HT1080 (cell line): ENCODE results near the gene DNAJC12. TPM values are rescaled to one million over a fixed set of nuclear protein-coding genes. Genes with fewer than 3 reads are reported as not detected.
A peak's percentile ranks its signal among the peaks of the same experiment; 100 is the strongest.
"Not testable (repeated sequence)": the region's sequence is repeated elsewhere in the genome, so short reads cannot be mapped to it uniquely, and the experiment has no call there.

Experiments used
- DNase-seq: peaks from one replicate; pipeline ENCODE4 v3.0.0-alpha.2; 2015; ENCODE audit warnings: low read depth
- polyA plus RNA-seq, 2 experiments: library from polyadenylated mRNA; depleted of rRNA; stranded (reverse); fragments of >200 nt; gene quantifications; 2 replicates each; pipeline ENCODE4 v1.2.3, GENCODE V29; 2015
- total RNA-seq: library from RNA; depleted of rRNA; stranded (reverse); fragments of >200 nt; shearing (Covaris generic); gene quantifications from 2 replicates; pipeline ENCODE4 v1.2.3, GENCODE V29; 2014; rRNA removed

Gene DNAJC12
- 0.98 and 2.1 TPM in 2 replicates for total RNA-seq
- 0.42 and 0.98 TPM in 2 replicates for polyA plus RNA-seq (2015; cell fraction: cytosol; rRNA removed)
- polyA plus RNA-seq (2015; cell fraction: nucleus; rRNA removed), result 0.10 and 0.44 TPM in 2 replicates

DNA sequence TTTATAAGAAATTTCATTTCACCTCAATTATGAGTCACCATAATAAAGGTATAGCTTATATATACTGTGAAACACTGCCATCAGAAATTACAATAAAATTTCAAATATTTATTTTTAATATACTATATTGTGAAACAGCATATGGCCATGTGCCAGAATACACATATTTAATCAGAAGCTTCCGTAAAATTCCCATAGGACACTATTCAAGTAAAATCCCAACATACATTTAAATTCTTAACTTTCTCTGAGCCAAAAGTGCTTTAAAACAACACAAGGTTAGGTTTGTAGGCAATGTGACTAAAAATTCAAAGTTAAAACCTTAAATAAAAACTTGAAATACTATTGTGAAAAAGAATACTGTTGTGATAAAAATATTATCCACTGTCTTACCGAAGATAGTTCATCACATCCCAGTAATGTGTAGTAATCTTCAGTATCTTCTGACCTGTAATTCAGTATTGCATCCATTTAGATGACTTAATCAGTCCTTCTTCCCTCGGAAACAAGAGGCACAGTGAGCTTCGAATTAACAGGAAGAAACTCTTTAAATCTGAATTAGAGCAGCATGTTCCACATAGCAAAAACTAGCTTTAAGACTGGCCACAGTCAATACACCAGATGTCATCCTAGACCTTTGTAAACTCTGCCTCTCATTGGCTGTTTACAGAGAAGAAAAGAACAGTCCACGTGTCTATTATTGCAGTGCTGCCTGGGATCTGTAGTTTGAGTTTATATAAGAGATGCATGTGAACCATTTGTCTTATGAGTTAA is at the start of gene DNAJC12:
Gene DNAJC12 (minus strand): TSS at position 648 of the 774 bp plus-strand sequence. CDS start 177 bp downstream, at position 471.
- peak; percentile 52 for DNase-seq

DNA sequence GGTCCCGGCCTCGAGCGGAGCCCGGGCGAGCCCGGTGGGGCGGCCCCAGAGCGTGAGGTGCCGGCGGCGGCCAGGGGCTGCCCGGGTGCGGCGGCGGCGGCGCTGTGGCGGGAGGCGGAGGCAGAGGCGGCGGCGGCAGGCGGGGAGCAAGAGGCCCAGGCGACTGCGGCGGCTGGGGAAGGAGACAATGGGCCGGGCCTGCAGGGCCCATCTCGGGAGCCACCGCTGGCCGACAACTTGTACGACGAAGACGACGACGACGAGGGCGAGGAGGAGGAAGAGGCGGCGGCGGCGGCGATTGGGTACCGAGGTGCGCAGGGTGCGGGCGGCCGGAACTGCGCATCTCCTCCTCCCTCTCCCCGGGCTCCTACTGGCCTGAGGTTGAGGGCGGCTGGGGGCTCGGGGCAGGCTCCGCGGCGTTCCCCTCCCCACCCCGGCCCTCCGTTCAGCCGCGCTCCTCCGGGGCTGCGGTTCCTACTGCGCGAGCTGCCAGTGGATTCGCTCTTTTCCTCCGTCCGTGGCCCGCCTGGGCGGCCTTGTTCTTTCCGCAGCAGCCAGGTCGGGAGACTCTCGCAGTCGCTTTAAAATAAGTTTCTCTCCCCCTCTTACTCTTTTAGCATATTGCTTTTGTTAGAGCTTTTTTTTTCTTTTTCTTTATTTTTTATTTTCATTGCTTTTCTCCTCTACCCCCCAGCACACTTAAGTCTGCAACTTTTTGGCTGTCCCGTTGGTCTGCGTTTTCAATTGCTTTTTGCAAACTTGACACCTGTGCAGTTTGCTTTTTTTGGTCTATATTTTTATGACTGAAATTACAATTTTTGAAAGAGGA is 47.1 kb upstream of the DNAJC12 start:
- DNase-seq, result peak; percentile 82

DNA sequence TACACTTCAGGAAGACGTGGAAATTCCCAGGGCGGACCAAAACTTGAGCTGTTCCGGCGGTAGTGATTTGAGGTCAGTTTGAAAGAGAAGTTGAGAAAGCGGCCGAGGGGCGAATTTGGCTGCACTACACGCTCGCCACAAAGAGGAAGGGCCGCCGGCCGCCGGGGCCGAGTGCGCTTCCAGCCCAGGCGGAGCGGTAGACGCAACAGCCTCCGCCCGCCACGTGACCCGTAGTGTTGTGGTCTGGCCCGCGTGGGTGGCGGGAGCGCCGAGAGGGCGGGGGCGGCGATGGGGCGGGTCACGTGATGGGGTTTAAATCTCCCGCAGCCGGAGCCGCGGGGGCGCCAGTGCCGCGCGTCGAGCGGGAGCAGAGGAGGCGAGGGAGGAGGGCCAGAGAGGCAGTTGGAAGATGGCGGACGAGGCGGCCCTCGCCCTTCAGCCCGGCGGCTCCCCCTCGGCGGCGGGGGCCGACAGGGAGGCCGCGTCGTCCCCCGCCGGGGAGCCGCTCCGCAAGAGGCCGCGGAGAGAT is 46.4 kb upstream of the DNAJC12 start, which contains the start of gene SIRT1:
Gene SIRT1 (plus strand): TSS at position 344 of the 529 bp plus-strand sequence. CDS start 66 bp downstream, at position 410.
- peak; percentile 87 for DNase-seq

DNA sequence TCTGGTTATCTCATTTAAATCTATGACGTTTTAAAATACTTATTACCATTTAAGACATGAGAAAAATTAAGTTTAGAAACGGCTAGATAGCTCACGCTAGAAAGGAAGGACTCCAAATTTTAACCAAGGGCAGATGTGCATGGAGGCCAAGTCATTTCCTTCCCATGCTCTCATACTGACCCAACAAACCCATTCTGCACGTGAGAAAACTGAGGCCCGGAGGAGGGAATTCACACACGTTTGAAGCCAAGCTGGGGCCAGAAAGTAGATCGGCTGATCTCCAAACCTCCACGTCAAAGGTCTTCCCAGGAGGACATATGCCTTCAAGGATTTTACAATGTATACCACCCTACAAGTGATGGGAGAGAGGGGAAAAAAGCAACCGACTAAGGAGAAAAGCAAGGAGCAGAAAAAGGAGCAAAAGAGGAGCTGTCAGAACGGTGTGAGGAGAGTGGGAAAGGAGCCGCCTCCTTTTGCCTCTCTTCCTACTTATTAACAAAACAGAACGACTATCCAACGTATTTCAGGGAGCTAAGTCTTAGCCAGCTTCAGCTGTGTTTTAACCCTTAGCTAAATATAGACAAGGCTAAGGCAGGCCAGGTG is 45.8 kb upstream of the DNAJC12 start:
- no peak for DNase-seq

DNA sequence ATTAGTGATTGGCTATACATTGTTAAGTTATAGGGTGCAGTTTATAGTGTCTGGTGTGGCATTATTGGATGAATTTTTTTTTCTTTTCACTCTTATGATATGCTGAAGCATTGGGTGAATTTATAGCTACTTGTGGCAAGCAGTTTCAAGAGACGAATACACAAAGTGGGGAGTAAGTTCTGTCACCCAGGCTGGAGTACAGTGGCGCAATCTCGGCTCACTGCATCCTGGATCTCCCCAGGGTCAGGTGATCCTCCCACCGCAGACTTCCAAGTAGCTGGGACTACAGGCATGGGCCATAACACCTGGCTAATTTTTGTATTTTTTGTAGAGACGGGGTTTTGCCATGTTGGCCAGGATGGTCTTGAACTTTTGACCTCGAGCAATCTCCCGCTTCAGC is 40.1 kb upstream of the DNAJC12 start:
- no peak for DNase-seq

DNA sequence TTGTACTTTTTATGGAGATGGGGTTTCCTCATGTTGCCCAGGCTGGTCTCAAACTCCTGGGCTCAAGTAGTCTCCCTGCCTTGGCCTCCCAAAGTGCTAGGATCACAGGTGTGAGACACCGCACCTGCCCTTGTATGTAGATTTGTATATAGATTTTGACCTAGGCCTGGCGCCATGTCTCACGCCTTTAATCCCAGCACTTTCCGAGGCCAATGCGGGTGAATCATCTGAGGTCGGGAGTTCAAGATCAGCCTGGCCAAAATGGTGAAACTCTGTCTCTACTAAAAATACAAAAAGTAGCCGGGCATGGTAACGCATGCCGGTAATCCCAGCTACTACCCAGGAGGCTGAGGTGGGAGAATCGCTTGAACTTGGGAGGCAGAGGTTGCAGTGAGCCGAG is 39.4 kb upstream of the DNAJC12 start:
- not testable (repeated sequence) for DNase-seq

DNA sequence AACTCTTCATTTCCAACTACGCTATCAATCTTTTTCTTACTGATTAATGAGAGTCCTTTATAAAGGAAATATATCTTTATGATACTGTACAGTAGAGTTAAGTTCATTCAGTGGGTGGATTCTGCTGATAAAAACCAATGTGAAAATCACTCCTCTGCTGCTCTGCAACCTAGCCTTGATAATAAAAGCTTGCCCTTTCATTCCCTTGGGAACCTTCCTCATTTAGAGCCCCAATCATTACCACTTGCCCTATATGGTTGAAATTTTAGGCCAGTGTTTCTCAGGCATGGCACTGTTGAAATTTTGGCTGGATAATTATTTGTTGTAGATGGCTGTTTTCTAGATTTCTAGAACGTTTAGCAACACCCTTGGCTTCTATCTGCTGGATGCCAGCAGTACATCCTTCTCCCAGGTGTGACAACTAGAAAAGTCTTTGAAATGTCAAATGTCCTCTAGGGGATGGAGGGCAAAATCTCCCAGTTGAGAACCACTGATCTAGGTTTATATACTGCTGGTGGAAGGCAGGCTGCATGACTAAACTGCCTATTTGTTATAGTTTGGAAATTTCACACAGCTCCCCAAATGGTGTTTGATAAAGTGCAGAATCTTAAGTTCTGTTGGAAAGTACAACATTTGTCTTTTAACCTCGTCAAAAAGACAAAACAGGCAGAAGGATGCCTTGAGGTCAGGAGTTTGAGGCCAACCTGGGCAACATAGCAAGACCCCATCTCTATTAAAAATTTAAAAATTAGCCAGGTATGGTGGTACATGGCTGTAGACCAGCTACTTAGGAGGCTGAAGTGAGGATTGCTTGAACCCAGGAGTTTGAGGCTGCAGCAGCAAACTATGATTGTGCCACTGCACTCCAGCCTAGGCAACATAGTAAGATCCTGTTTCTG is 37.6 kb upstream of the DNAJC12 start:
- DNase-seq, result no peak

DNA sequence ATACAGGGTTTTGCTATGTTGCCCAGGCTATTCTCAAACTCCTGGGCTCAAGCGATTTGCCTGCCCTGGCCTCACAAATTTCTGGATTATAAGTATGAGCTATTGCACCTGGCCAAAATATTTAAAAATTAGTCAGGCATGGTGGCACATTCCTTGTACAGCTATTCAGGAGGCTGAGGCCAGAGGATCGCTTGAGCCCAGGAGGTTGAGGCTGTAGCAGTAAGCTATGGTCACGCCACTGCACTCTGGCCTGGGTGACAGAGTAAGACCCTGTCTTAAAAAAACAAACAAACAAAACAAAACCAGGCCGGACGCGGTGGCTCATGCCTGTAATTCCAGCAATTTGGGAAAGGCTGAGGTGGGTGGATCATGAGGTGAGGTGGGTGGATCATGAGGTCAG is 32.0 kb upstream of the DNAJC12 start:
- no peak for DNase-seq

DNA sequence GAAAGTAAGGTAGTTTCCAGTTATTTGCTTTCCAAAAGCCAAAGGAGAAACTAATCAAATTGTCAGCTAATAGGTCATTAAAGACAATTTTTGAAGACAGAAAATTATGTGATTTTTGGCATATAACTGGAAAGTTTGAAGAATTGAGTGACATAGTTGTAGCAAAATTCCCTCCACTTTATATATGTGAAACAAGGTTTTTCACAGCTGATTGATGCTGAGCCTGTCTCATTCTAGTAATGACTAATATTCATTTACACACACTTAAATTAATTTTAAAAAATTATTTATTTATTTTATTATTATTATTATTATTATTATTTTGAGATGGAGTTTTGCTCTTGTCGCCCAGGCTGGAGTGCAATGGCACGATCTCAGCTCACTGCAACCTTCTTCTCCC is 30.1 kb upstream of the DNAJC12 start:
- no peak for DNase-seq

DNA sequence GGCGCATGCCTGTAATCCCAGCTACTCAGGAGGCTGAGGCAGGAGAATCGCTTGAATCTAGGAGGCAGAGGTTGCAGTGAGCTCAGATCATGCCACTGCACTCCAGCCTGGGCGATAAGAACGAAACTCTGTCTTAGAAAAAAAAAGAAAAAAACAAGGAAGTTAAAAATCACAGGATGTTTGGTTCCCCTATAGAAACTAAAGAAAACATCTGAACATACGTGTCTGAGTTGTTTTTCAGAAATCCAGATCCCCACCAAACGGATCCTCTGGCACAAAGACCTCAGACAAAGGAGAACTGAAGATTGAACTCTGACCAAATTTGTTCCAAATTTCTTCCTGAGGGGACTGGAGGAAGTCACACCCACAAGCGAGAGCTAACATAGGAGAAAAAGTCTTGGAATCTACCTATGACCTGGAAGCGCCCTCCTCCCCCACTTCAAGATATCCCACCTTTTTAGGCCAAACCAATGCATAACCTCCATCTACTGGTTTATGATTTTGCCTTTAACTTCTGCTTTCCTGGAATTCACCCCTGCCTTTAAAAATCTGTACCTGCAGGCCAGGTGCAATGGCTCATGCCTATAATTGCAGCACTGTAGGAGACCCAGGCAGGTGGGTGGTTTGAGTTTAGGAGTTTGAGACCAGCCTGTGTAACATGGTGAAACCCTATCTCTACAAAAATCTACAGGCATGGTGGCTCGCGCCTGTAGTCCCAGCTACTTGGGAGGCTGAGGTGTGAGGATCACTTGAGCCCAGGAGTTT is 26.8 kb upstream of the DNAJC12 start:
- DNase-seq, result no peak

DNA sequence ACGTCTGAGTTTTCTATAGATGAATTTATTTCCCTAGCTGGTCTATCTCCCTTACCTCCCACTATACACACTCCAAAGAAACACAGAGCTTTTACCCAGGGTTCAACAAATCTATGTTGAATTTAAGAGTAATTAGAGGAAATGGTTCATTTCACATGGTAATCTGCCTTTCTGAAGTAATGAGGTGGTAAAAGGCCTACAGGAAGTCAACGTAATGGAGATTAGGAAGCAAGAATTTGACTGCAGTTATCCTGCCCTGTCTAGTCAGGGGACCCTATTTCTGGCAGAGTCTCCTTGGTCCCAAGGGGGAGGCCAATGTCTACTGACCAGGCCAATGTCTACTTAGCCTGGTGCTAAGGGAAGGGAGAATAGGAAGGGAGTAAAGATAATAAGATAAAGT is 25.1 kb upstream of the DNAJC12 start:
- DNase-seq, result no peak

DNA sequence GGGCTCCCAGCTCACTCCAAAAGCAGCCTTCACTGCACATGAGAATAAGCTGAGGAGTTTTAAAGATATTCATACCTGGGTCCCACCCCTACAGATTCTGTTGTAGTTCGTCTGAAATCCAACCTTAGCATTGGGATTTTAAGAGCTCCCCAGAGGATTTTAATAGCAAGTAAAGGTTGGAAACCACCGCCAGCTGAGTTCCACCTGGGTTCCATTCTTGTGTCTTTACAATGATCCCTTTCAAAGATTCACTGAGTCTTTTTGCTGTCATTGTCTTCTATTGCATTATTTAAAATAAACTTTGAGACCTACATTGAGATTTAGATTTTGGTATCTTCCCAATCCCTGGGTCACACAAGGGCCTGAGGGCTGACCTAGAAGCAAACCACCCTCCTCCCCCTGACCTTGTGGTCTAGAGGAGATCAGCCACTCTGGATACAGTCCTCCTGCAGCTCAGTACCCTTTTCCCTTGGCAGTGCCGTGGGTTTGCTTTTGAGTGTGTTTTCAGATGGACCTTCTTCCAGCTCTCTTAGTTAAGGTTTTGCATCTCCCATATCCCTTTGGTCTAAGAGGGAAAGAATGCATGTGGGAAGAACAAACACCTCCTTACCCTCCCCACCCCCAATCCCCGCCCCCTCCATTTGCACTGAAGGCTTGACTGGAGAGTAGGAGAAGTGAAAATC is 23.9 kb upstream of the DNAJC12 start:
- DNase-seq, result no peak

DNA sequence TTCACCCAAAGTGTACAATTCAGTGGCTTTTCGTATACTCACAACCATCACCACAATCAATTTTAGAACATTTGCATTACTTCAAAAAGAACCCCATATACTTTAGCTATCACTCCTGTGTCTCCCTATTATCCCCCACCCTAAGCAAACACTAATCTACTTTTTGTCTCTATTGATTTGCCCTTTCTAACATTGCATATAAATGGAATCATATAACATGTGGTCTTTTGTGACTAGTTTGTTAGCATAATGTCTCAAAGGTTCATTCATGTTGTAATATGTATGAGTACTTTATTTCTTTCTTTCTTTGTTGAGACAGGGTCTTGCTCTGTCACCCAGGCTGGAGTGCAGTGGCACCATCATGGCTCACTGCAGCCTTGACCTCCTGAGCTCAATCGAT is 21.0 kb upstream of the DNAJC12 start:
- DNase-seq, result no peak

DNA sequence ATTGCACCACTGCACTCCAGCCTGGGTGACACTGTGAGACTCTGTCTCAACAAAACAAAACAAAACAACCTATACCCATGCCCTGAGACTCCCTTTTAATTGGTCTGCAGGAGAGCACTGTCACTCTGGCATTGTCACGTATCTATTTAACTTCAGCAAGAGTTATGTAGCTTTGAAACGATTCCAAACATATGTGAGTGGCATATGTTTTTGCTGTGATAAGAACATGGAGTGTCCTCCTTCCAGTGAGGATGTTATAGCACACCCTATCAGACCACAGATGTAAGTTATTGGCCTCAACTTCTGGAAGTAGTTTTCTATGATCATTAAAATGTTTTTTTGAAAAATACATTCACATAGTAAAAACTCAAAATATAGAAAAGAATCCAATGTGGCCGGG is 15.5 kb upstream of the DNAJC12 start:
- no peak for DNase-seq

DNA sequence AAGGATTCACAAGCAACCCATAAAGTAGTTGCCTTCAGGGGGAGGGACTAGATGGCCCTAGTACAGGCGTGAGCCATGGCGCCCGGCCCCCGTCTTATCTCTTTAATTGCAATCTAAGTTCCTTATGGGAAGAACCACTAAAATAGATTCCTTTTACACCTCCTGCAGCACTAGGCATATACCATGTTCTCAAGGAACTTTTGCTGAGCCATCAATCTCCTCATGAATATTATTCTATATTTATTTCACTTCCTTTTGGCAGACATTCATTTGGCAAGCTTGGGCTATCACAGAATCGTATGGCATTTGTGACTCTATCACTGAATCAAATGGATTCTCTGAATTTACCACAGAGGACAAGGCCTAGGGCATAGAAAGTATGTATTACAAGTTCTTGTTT is 14.8 kb upstream of the DNAJC12 start:
- DNase-seq, result no peak

DNA sequence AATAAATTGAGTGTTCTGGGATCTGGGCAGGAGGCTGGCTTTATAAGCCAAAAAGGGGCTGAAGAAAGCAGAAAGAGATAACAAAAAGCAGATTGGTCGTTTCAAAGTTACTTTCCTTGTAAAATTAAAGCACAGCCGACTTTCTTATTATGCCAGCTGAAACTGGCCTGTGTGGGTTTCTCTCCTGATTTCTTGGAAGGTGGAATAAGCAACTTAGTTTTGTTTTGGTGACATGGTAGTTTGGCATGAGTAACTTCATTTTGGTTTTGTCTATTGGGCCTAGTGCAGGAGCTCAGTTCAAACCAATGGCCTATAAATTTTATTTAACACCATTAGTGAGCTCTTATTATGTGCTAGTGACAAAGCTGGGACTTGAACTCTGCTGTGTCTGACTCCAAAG is 13.2 kb upstream of the DNAJC12 start:
- no peak for DNase-seq

DNA sequence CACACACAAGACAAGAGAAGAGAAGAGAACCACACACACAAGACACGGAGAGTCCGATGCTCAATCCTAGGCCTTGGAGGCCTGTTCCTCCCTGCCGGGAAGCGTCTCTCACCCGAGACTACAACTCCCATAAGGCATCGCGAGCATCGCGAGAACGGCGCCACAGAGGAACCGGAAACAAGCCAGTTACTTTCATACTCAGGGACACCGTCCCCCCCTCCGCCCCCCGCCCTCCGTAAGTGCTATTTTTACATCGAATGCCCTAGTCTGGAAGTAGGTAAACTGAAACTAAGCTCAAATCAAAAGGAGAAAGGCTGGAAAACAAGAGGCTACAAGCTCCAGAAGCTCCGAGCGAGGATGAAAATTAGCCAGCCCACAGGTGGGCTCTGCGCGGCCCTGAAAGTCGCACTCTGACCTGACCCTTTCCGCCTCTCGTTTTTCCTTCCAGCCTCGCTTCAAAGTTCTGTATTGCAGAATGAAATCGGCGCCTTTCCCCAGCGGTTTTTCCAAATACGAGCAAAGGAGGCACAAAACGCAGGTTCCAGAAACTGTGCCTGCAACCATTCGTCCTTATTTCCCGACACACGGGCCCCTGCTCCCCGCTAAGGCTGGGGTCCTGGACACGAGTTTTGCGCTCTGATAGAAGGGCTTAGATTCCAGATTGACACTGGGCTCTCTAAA is 11.5 kb upstream of the DNAJC12 start:
- peak; percentile 91 for DNase-seq

DNA sequence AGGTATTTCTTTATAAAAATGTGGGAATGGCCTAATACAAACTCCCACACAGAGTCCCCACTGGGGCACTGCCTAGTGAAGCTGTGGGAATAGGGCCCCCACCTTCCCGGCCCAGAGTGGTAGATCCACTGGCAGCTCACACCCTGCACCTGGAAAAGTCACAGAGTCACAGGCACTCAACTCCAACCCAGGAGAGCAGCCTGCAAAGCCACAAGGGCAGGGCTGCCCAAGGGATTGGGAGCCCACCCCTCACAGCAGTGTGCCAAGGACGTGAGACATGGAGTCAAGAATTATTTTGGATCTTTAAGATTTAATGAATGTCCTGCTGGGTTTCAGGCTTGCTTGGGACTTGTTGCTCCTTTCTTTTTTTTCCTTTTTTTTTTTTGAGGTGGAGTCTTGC is 5.3 kb upstream of the DNAJC12 start:
- no peak for DNase-seq

DNA sequence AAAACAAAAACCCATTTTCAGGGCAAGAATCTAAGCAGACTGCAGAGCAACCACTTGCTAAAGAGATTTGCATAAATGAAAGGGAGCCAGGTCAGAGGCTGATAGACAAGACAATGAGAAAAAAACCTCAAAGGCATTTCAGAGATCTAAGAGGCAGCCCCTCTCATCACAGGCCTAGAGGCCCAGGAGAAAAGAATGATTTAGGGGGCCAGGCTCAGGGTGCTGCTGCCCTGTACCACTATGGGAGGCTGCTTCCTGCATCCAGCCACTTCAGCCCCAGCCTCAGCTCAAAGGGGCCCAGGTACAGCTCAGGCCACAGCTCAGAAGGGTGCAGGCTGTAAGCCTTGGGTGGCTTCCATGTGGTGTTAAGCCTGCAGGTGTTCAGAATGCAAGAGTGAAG is 3.7 kb upstream of the DNAJC12 start:
- no peak for DNase-seq
